Measurements from ENCODE around the gene POLD2. TPM values are rescaled to one million over a fixed set of nuclear protein-coding genes. Genes with fewer than 3 reads are reported as not detected.

POLD2 gene
- total RNA-seq: 118 and 130 TPM in 2 replicates

GRCh38 chr7:44123190-44124003 lies at the start of gene POLD2:
POLD2 (minus strand) TSS chr7:44123548; CDS start chr7:44122053, 1,495 bp downstream.

GRCh38 chr7:44141221-44141850 lies 18.0 kb upstream of the POLD2 start, which contains the start of gene MYL7:
MYL7 (minus strand) TSS chr7:44141332; CDS start chr7:44141305, 27 bp downstream.

GRCh38 chr7:44103923-44104859 lies 19.2 kb downstream of the POLD2 start, which contains the start of gene AEBP1:
AEBP1 (plus strand) TSS chr7:44104345; CDS start chr7:44104666, 321 bp downstream.

GRCh38 chr7:44065431-44066110 lies 57.8 kb downstream of the POLD2 start, which contains the start of gene PGAM2:
PGAM2 (minus strand) TSS chr7:44065567; CDS start chr7:44065529, 38 bp downstream.

Other genes with a start within 250 kb of the POLD2 start
- 19.3 and 22.7 TPM in 2 replicates for gene URGCP, start 217.0 kb downstream of the POLD2 start, total RNA-seq
- gene UBE2D4, start 197.1 kb downstream of the POLD2 start, total RNA-seq: 6.1 and 10.1 TPM in 2 replicates
- not detected in 2 replicates for gene SPDYE1, start 125.7 kb downstream of the POLD2 start, total RNA-seq
- gene DBNL, start 78.8 kb downstream of the POLD2 start, total RNA-seq: 171 TPM in 2 replicates
- not detected in 2 replicates for gene PGAM2, start 58.0 kb downstream of the POLD2 start, total RNA-seq
- gene POLM, start 41.0 kb downstream of the POLD2 start, total RNA-seq: 14.2 and 24.2 TPM in 2 replicates
- gene AEBP1, start 19.2 kb downstream of the POLD2 start, total RNA-seq: 90.4 and 91.4 TPM in 2 replicates
- gene MYL7, start 17.8 kb upstream of the POLD2 start, total RNA-seq: not detected in 2 replicates
- gene GCK, start 65.9 kb upstream of the POLD2 start, total RNA-seq: 1.2 and 2.7 TPM in 2 replicates
- gene YKT6, start 77.4 kb upstream of the POLD2 start, total RNA-seq: 129 and 150 TPM in 2 replicates
- not detected in 2 replicates for gene CAMK2B, start 202.0 kb upstream of the POLD2 start, total RNA-seq